ENCODE data around the gene SUPT3H. TPM values are rescaled to one million over a fixed set of nuclear protein-coding genes. Genes with fewer than 3 reads are reported as not detected.

SUPT3H gene
- total RNA-seq, 1 donor from 2014 or later: 2.6 TPM

GRCh38 chr6:44989391-44989790, 388.3 kb downstream of the SUPT3H start:
- no peak for DNase-seq
- intact Hi-C loops (cut with micrococcal nuclease): no loop called here
- Histone ChIP-seq H3K9me3 (replicated peaks) (no peaks in the 10 kb centered on the region), H3K27ac (replicated peaks) (no peak overlapping the region), H3K27me3 (ENCODE audit: low read depth) (no peaks in the 10 kb centered on the region), H3K4me3 (no peak overlapping the region), H3K36me3 (no peaks in the 10 kb centered on the region), H3K4me1 (no peaks in the 10 kb centered on the region)
- TF ChIP-seq, protein P1, sequence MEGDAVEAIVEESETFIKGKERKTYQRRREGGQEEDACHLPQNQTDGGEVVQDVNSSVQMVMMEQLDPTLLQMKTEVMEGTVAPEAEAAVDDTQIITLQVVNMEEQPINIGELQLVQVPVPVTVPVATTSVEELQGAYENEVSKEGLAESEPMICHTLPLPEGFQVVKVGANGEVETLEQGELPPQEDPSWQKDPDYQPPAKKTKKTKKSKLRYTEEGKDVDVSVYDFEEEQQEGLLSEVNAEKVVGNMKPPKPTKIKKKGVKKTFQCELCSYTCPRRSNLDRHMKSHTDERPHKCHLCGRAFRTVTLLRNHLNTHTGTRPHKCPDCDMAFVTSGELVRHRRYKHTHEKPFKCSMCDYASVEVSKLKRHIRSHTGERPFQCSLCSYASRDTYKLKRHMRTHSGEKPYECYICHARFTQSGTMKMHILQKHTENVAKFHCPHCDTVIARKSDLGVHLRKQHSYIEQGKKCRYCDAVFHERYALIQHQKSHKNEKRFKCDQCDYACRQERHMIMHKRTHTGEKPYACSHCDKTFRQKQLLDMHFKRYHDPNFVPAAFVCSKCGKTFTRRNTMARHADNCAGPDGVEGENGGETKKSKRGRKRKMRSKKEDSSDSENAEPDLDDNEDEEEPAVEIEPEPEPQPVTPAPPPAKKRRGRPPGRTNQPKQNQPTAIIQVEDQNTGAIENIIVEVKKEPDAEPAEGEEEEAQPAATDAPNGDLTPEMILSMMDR (IDR thresholded peaks at IDR 0.05; ENCODE audit: borderline replicate concordance): no peak

GRCh38 chr6:44985006-44985405, 392.7 kb downstream of the SUPT3H start:
- TF ChIP-seq, protein P1 (IDR thresholded peaks at IDR 0.05; ENCODE audit: borderline replicate concordance): no peak
- no peak for DNase-seq
- H3K4me1 ChIP-seq: no peaks in the 10 kb centered on the region
- intact Hi-C loops (cut with micrococcal nuclease): no loop called here
- H3K27me3 ChIP-seq (ENCODE audit: low read depth): no peaks in the 10 kb centered on the region
- no peak overlapping the region for H3K4me3 ChIP-seq
- H3K36me3 ChIP-seq: no peaks in the 10 kb centered on the region
- no peak overlapping the region for H3K27ac ChIP-seq (replicated peaks)
- no peaks in the 10 kb centered on the region for H3K9me3 ChIP-seq (replicated peaks)

- H3K4me1 ChIP-seq: no peaks in the 10 kb centered on the region
- no peak for DNase-seq
- no peaks in the 10 kb centered on the region for H3K9me3 ChIP-seq (replicated peaks)
- intact Hi-C loops (cut with micrococcal nuclease): no loop called here
- H3K36me3 ChIP-seq: no peaks in the 10 kb centered on the region
- no peaks in the 10 kb centered on the region for H3K27me3 ChIP-seq (ENCODE audit: low read depth)
- TF ChIP-seq, protein P1 (IDR thresholded peaks at IDR 0.05; ENCODE audit: borderline replicate concordance): no peak
- no peak overlapping the region for H3K4me3 ChIP-seq
- H3K27ac ChIP-seq (replicated peaks): no peak overlapping the region
These were observed 394.0 kb downstream of the SUPT3H start for GRCh38 chr6:44983467-44984365.

- H3K4me3 ChIP-seq: no peak overlapping the region
- no peaks in the 10 kb centered on the region for H3K9me3 ChIP-seq (replicated peaks)
- no peaks in the 10 kb centered on the region for H3K36me3 ChIP-seq
- TF ChIP-seq, protein P1 (IDR thresholded peaks at IDR 0.05; ENCODE audit: borderline replicate concordance): no peak
- H3K27ac ChIP-seq (replicated peaks): no peak overlapping the region
- intact Hi-C loops (cut with micrococcal nuclease): no loop called here
- no peaks in the 10 kb centered on the region for H3K4me1 ChIP-seq
- no peaks in the 10 kb centered on the region for H3K27me3 ChIP-seq (ENCODE audit: low read depth)
- no peak for DNase-seq
These were observed 396.9 kb downstream of the SUPT3H start for GRCh38 chr6:44980841-44981240.

- Histone ChIP-seq H3K27ac (replicated peaks) (no peak overlapping the region), H3K4me3 (no peak overlapping the region), H3K9me3 (replicated peaks) (peaks cover 13% of the 10 kb centered on the region), H3K27me3 (ENCODE audit: low read depth) (no peaks in the 10 kb centered on the region), H3K36me3 (no peaks in the 10 kb centered on the region), H3K4me1 (peaks cover 8% of the 10 kb centered on the region)
- no peak for DNase-seq
- TF ChIP-seq, protein P1 (IDR thresholded peaks at IDR 0.05; ENCODE audit: borderline replicate concordance): no peak
- intact Hi-C loops (cut with micrococcal nuclease): no loop called here
These were observed 400.8 kb downstream of the SUPT3H start for GRCh38 chr6:44976677-44977641.
